ENCODE measurements around the gene ZC2HC1C.

GRCh38 chr14:75047506-75047905 is 21.9 kb upstream of the ZC2HC1C start:
- TF ChIP-seq GABPA (tag; conservative IDR thresholded peaks at IDR 0.05; ENCODE audit: low read depth) (no peak), MXI1 (IDR thresholded peaks at IDR 0.05; ENCODE audit: low read depth, low read length) (no peak), THRA (IDR thresholded peaks at IDR 0.05) (no peak), TGIF2 (CRISPR knock-in tag; IDR thresholded peaks at IDR 0.05) (no peak), ATF3 (IDR thresholded peaks at IDR 0.05) (no peak), ATF3 (CRISPR knock-in tag; conservative IDR thresholded peaks at IDR 0.05) (no peak), KDM1A (IDR thresholded peaks at IDR 0.05) (no peak), CTCF (IDR thresholded peaks at IDR 0.05 in 2 of 3, conservative IDR thresholded peaks at IDR 0.05 in 1 of 3; ENCODE audit: insufficient read depth in 2 of 3, low read depth in 1 of 3, low read length in 3 of 3) (no peak), RBM39 (optimal IDR thresholded peaks at IDR 0.05; ENCODE audit: low read depth, low read length) (no peak), LARP7 (IDR thresholded peaks at IDR 0.05) (no peak), ATF2 (CRISPR knock-in tag; IDR thresholded peaks at IDR 0.05) (no peak)

Measured in K562 (cell line).